ENCODE measurements around the gene ARID1A.

- TF ChIP-seq POLR2A (IDR thresholded peaks at IDR 0.05) (no peak), CTCF (IDR thresholded peaks at IDR 0.05) (no peak), EP300 (IDR thresholded peaks at IDR 0.05) (no peak)
Observed at GRCh38 chr1:26697431-26697977, 1.7 kb downstream of the ARID1A start.

Measured in ovary (tissue), 3 donors.